HCT116 (cell line): ENCODE measurements around the gene CUBN.

ENCODE experiments used
- CEBPB ChIP-seq: IDR thresholded peaks from 2 replicates; pipeline ENCODE4 v1.6.1; 2012; ENCODE audit warnings: low read depth
- CTCF ChIP-seq, 3 experiments: fragments of 200-600 bp in 1 of 3; sonication (generic) in 1 of 3; IDR thresholded peaks in 2 of 3; conservative IDR thresholded peaks in 1 of 3; 2 replicates each; pipeline ENCODE4 v1.5.1; 2012 to 2017; ENCODE audit warnings: low read depth in 2 of 3, low read length in 2 of 3, antibody characterized with exemption in 1 of 3, borderline replicate concordance in 1 of 3, control low read depth in 1 of 3, mild to moderate bottlenecking in 1 of 3, mixed read lengths in 1 of 3, mixed run types in 1 of 3, moderate library complexity in 1 of 3; ENCODE audit not compliant: insufficient read depth in 1 of 3
- FOSL1 ChIP-seq: IDR thresholded peaks from 2 replicates; pipeline ENCODE4 v1.6.1; 2012; ENCODE audit warnings: low read depth
- MAX ChIP-seq: IDR thresholded peaks from 2 replicates; pipeline ENCODE4 v1.6.1; 2012
- POLR2A ChIP-seq: IDR thresholded peaks from 2 replicates; pipeline ENCODE4 v1.7.0; 2011; ENCODE audit warnings: borderline replicate concordance; ENCODE audit not compliant: insufficient read depth, insufficient read length; ENCODE audit errors: extremely low read depth
- POLR2AphosphoS5 ChIP-seq: IDR thresholded peaks from 2 replicates; pipeline ENCODE4 v1.6.1; 2011; ENCODE audit warnings: mild to moderate bottlenecking, low read depth, low read length, moderate library complexity
- RAD21 ChIP-seq: IDR thresholded peaks from 2 replicates; pipeline ENCODE4 v1.6.1; 2012; ENCODE audit warnings: low read depth, mild to moderate bottlenecking
- SP1 ChIP-seq: IDR thresholded peaks from 2 replicates; pipeline ENCODE4 v1.6.1; 2012; ENCODE audit warnings: low read depth
- SRF ChIP-seq: IDR thresholded peaks from 2 replicates; pipeline ENCODE4 v1.6.1; 2012; ENCODE audit warnings: low read depth

GRCh38 chr10:16847644-16848043, 282.0 kb downstream of the CUBN start:
- no peak for TF ChIP-seq CTCF (IDR thresholded peaks at IDR 0.05 in 2 of 3, conservative IDR thresholded peaks at IDR 0.05 in 1 of 3; ENCODE audit: borderline replicate concordance in 1 of 3, insufficient read depth in 1 of 3, low read depth in 2 of 3, low read length in 2 of 3)
- no peak for TF ChIP-seq MAX
- TF ChIP-seq FOSL1, result no peak
- no peak for TF ChIP-seq POLR2AphosphoS5
- TF ChIP-seq POLR2A, result no peak
- TF ChIP-seq CEBPB, result no peak
- no peak for TF ChIP-seq RAD21
- no peak for TF ChIP-seq SP1
- no peak for TF ChIP-seq SRF
